ENCODE data around the gene F8A3. TPM values are rescaled to one million over a fixed set of nuclear protein-coding genes. Genes with fewer than 3 reads are reported as not detected.

F8A3 gene
- total RNA-seq, 3 donors from 2014 or later (not counting 1 experiment from before 2014, with no cell fraction given): 7.1 to 33.8 (median 15.6) TPM

DNA sequence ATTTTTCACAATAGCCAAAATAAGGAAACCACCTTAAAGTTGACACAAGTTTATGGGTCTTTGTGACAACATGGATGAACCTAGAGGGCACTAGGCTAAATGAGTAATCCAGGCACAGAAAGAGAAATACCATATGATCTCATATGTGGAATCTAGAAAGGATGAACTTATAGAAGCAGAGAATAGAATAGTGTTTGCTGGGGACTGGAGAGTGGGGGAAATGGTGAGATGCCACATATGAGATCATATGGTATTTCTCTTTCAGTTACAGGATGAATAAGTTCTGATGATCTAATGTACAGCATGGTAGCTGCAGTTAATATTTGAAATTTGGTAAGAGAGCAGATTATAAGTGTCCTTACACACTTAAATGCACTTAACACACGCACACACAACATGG is 40.7 kb downstream of the F8A3 start:
- Histone ChIP-seq H3K27ac (ENCODE audit: low read length) (no peak overlapping the region), H3K4me1 (ENCODE audit: control insufficient read depth, insufficient read depth, low read length) (no peaks in the 10 kb centered on the region), H3K36me3 (ENCODE audit: control insufficient read depth, insufficient read depth, low read length) (no peaks in the 10 kb centered on the region), H3K9me3 (ENCODE audit: control insufficient read depth, insufficient read depth, low read length) (no peaks in the 10 kb centered on the region), H3K27me3 (ENCODE audit: control insufficient read depth, insufficient read depth, low read length) (no peaks in the 10 kb centered on the region), H3K4me3 (ENCODE audit: low read length) (no peak overlapping the region)
- Mint-ChIP-seq H3K4me3 (no peak overlapping the region), H3K9me3 (no peaks in the 10 kb centered on the region), H3K27me3 (ENCODE audit: low read depth in 2 of 2) (no peaks in the 10 kb centered on the region), H3K27ac (no peak overlapping the region), H3K4me1 (no peaks in the 10 kb centered on the region), H3K36me3 (no peaks in the 10 kb centered on the region)
- DNase-seq: no peak
- intact Hi-C loops (cut with micrococcal nuclease): no loop called here
- TF ChIP-seq, protein P1, sequence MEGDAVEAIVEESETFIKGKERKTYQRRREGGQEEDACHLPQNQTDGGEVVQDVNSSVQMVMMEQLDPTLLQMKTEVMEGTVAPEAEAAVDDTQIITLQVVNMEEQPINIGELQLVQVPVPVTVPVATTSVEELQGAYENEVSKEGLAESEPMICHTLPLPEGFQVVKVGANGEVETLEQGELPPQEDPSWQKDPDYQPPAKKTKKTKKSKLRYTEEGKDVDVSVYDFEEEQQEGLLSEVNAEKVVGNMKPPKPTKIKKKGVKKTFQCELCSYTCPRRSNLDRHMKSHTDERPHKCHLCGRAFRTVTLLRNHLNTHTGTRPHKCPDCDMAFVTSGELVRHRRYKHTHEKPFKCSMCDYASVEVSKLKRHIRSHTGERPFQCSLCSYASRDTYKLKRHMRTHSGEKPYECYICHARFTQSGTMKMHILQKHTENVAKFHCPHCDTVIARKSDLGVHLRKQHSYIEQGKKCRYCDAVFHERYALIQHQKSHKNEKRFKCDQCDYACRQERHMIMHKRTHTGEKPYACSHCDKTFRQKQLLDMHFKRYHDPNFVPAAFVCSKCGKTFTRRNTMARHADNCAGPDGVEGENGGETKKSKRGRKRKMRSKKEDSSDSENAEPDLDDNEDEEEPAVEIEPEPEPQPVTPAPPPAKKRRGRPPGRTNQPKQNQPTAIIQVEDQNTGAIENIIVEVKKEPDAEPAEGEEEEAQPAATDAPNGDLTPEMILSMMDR (IDR thresholded peaks at IDR 0.05): no peak
- whole genome bisulfite sequencing (ENCODE audit: insufficient coverage): no CpG with 5 or more reads among the region's 1 CpG
- no peak for ATAC-seq

Other genes with a start within 250 kb of the F8A3 start
- 10 to 100 TPM; 18.7 to 24.6 (median 19.9) TPM for gene VBP1, start 242.2 kb downstream of the F8A3 start, total RNA-seq
- gene RAB39B, start 194.1 kb downstream of the F8A3 start, total RNA-seq: 1 to 10 TPM; 4.7 to 6.6 (median 6.3) TPM
- gene CLIC2, start 124.0 kb downstream of the F8A3 start, total RNA-seq: 1 to 10 TPM in 1 of 3 donors, under 1 TPM in 2; 0.20 to 2.2 (median 0.75) TPM
- gene F8A2, start 76.5 kb downstream of the F8A3 start, total RNA-seq: not detected
- 1 to 10 TPM in 2 of 3 donors, under 1 TPM in 1; 0.78 to 1.6 (median 1.0) TPM for gene SPRY3, start 154.0 kb upstream of the F8A3 start, total RNA-seq
- gene TMLHE, start 154.3 kb upstream of the F8A3 start, total RNA-seq: 10 to 100 TPM; 12.9 to 18.5 (median 16.1) TPM